OCI-LY7 (cell line): ENCODE measurements around the gene STK16.

Experiments
- EZH2phosphoT487 ChIP-seq: fragments of 200-600 bp; sonication (generic); IDR thresholded peaks from 2 replicates; pipeline ENCODE4 v1.6.1; 2018; ENCODE audit warnings: low read depth, borderline replicate concordance, mild to moderate bottlenecking, mixed run types, antibody characterized with exemption, low read length, moderate library complexity, mixed read lengths
- TF ChIP-seq, protein P1 (sequence below): fragments of 200-600 bp; sonication (generic); conservative IDR thresholded peaks from 2 replicates; pipeline ENCODE4 v1.5.1; 2014; ENCODE audit warnings: mild to moderate bottlenecking, antibody characterized with exemption, low read length, moderate library complexity, mixed read lengths

DNA sequence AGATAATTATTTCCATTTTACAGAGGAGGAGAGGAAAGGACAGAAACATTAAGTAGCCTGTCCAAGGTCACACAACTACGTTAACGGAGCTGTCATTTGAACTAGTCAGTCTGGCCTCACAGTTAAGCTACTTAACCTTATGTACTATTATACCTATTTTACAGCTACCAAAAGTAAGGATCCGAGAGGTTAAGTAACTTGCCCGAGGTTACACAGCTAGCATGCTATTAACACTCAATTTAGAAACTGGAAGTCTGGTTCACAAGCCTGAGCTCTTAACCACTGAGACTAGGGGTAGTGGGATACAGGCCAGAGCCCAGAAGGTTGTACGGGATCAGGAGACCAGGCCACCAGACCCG is 511 bp upstream of the STK16 start:
- TF ChIP-seq, protein P1, sequence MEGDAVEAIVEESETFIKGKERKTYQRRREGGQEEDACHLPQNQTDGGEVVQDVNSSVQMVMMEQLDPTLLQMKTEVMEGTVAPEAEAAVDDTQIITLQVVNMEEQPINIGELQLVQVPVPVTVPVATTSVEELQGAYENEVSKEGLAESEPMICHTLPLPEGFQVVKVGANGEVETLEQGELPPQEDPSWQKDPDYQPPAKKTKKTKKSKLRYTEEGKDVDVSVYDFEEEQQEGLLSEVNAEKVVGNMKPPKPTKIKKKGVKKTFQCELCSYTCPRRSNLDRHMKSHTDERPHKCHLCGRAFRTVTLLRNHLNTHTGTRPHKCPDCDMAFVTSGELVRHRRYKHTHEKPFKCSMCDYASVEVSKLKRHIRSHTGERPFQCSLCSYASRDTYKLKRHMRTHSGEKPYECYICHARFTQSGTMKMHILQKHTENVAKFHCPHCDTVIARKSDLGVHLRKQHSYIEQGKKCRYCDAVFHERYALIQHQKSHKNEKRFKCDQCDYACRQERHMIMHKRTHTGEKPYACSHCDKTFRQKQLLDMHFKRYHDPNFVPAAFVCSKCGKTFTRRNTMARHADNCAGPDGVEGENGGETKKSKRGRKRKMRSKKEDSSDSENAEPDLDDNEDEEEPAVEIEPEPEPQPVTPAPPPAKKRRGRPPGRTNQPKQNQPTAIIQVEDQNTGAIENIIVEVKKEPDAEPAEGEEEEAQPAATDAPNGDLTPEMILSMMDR = no peak
- TF ChIP-seq EZH2phosphoT487 = no peak
